H54 (cell line): ENCODE results near the gene BTF3.

Source experiments
- DNase-seq: peaks from one replicate; pipeline ENCODE4 v3.0.0; 2011; ENCODE audit warnings: low spot score, mixed read lengths; ENCODE audit not compliant: insufficient read length
- FAIRE-seq: peaks from 3 replicates; lab custom pipeline; 2011; peaks lifted over from hg19 to GRCh38; lab: Jason Lieb, UNC
- POLR2A ChIP-seq: IDR thresholded peaks from 2 replicates; pipeline ENCODE4 v1.6.1; 2011; ENCODE audit warnings: low read depth, mild to moderate bottlenecking, low read length

Gene BTF3

GRCh38 chr5:73550016-73550415 is 51.8 kb downstream of the BTF3 start:
- DNase-seq (no peak), FAIRE-seq (no peak)

GRCh38 chr5:73552642-73553041 is 54.4 kb downstream of the BTF3 start:
- FAIRE-seq (no peak), DNase-seq (no peak)
- TF ChIP-seq POLR2A: no peak

More at GRCh38 chr5:73550016-73550415, 51.8 kb downstream of the BTF3 start:
- no peak for TF ChIP-seq POLR2A
